AG09309 (cell line): ENCODE results near the gene COL1A1.

ENCODE experiments used
- DNase-seq: peaks from one replicate; pipeline ENCODE4 v3.0.0-alpha.2; 2010; ENCODE audit warnings: low read depth
- H3K4me3 ChIP-seq: 2 replicates; pipeline ENCODE4 v1.5.1; 2011; ENCODE audit warnings: mild to moderate bottlenecking, low read depth, low read length, moderate library complexity; ENCODE audit not compliant: control insufficient read depth
- CTCF ChIP-seq: IDR thresholded peaks from 2 replicates; pipeline ENCODE4 v1.5.1; 2011; ENCODE audit warnings: mild to moderate bottlenecking, low read depth, low read length, inconsistent platforms; ENCODE audit not compliant: insufficient read depth, control insufficient read depth; ENCODE audit errors: missing control alignments

Gene COL1A1

GRCh38 chr17:50219939-50220465 is 18.6 kb upstream of the COL1A1 start:
- H3K4me3 ChIP-seq: no peak overlapping the region
- DNase-seq: no peak
- TF ChIP-seq CTCF: no peak

- no peak for TF ChIP-seq CTCF
- no peak for DNase-seq
- no peak overlapping the region; the same call in 1 of the 2 replicates for H3K4me3 ChIP-seq
Observed at GRCh38 chr17:50219342-50219741, 17.9 kb upstream of the COL1A1 start.

- DNase-seq: peak; percentile 92
Observed at GRCh38 chr17:50218771-50219315, 17.4 kb upstream of the COL1A1 start.

GRCh38 chr17:50218071-50218759 is 16.8 kb upstream of the COL1A1 start:
- no peak overlapping the region for H3K4me3 ChIP-seq
- TF ChIP-seq CTCF: no peak
- DNase-seq: no peak

More at GRCh38 chr17:50218771-50219315, 17.4 kb upstream of the COL1A1 start:
- no peak for TF ChIP-seq CTCF
- H3K4me3 ChIP-seq: no peak overlapping the region

- no peak overlapping the region for H3K4me3 ChIP-seq
- TF ChIP-seq CTCF: no peak
- DNase-seq: no peak
Observed at GRCh38 chr17:50217591-50217990, 16.2 kb upstream of the COL1A1 start.

GRCh38 chr17:50214976-50215760 is 13.7 kb upstream of the COL1A1 start:
- H3K4me3 ChIP-seq: no peak overlapping the region
- no peak for DNase-seq
- TF ChIP-seq CTCF: no peak
